COLO829 (cell line): ENCODE measurements around the gene CPA3.
A peak's percentile ranks its signal among the peaks of the same experiment; 100 is the strongest.

Experiments used
- DNase-seq: peaks from one replicate; pipeline ENCODE4 v3.0.0; 2012; ENCODE audit warnings: low spot score

CPA3 gene

GRCh38 chr3:148865049-148865448 is at the start of gene CPA3:
CPA3 (plus strand) TSS chr3:148865296; CDS start chr3:148865308, 12 bp downstream.
- DNase-seq = no peak

GRCh38 chr3:148815316-148816110 is 49.6 kb upstream of the CPA3 start:
- DNase-seq = no peak

GRCh38 chr3:148816427-148816826 is 48.7 kb upstream of the CPA3 start:
- no peak for DNase-seq

GRCh38 chr3:148816981-148817525 is 48.0 kb upstream of the CPA3 start:
- DNase-seq = no peak

GRCh38 chr3:148820361-148821245 is 44.5 kb upstream of the CPA3 start:
- no peak for DNase-seq

- DNase-seq = no peak
Observed at GRCh38 chr3:148823026-148823425, 42.1 kb upstream of the CPA3 start.

- DNase-seq = no peak
Observed at GRCh38 chr3:148825476-148825875, 39.6 kb upstream of the CPA3 start.

GRCh38 chr3:148827585-148827984 is 37.5 kb upstream of the CPA3 start, which contains the start of gene CPB1:
CPB1 (plus strand) TSS chr3:148827811; CDS start chr3:148827824, 13 bp downstream.
- no peak for DNase-seq

GRCh38 chr3:148828136-148828690 is 36.9 kb upstream of the CPA3 start:
- no peak for DNase-seq

GRCh38 chr3:148829926-148830325 is 35.2 kb upstream of the CPA3 start:
- DNase-seq = no peak

- DNase-seq = no peak
Observed at GRCh38 chr3:148833223-148833622, 31.9 kb upstream of the CPA3 start.

- no peak for DNase-seq
Observed at GRCh38 chr3:148839805-148840204, 25.3 kb upstream of the CPA3 start.

- DNase-seq = no peak
Observed at GRCh38 chr3:148840451-148840850, 24.6 kb upstream of the CPA3 start.

- DNase-seq = no peak
Observed at GRCh38 chr3:148845756-148846395, 19.2 kb upstream of the CPA3 start.

GRCh38 chr3:148847351-148847750 is 17.7 kb upstream of the CPA3 start:
- DNase-seq = peak; percentile 71

- no peak for DNase-seq
Observed at GRCh38 chr3:148848410-148848809, 16.7 kb upstream of the CPA3 start.

- DNase-seq = no peak
Observed at GRCh38 chr3:148852271-148852992, 12.7 kb upstream of the CPA3 start.

GRCh38 chr3:148853076-148853475 is 12.0 kb upstream of the CPA3 start:
- no peak for DNase-seq

GRCh38 chr3:148854061-148854460 is 11.0 kb upstream of the CPA3 start:
- DNase-seq = no peak

- DNase-seq = no peak
Observed at GRCh38 chr3:148856384-148856783, 8.7 kb upstream of the CPA3 start.

GRCh38 chr3:148857316-148857715 is 7.8 kb upstream of the CPA3 start:
- DNase-seq = no peak
